Measurements from ENCODE around the gene DDIT4.
A peak's percentile ranks its signal among the peaks of the same experiment; 100 is the strongest.
"Not testable (repeated sequence)": the region's sequence is repeated elsewhere in the genome, so short reads cannot be mapped to it uniquely, and the experiment has no call there.

DDIT4 gene

GRCh38 chr10:72273410-72274212 is at the start of gene DDIT4:
Gene DDIT4 (plus strand): TSS chr10:72273924. CDS start chr10:72274217, 293 bp downstream.
- DNase-seq: peak; percentile 99

GRCh38 chr10:72224191-72224590 is 49.5 kb upstream of the DDIT4 start:
- not testable (repeated sequence) for DNase-seq

GRCh38 chr10:72226418-72227027 is 47.2 kb upstream of the DDIT4 start:
- DNase-seq: no peak

GRCh38 chr10:72227826-72228225 is 45.9 kb upstream of the DDIT4 start:
- no peak for DNase-seq

- DNase-seq: no peak
Measured at GRCh38 chr10:72228318-72228751, 45.4 kb upstream of the DDIT4 start.

- peak; percentile 64 for DNase-seq
Measured at GRCh38 chr10:72229261-72230251, 44.2 kb upstream of the DDIT4 start.

GRCh38 chr10:72233621-72234020 is 40.1 kb upstream of the DDIT4 start:
- DNase-seq: no peak

GRCh38 chr10:72234560-72235095 is 39.1 kb upstream of the DDIT4 start:
- DNase-seq: no peak

GRCh38 chr10:72235544-72236279 is 38.0 kb upstream of the DDIT4 start:
- DNase-seq: no peak

- no peak for DNase-seq
Measured at GRCh38 chr10:72238392-72239175, 35.1 kb upstream of the DDIT4 start.

GRCh38 chr10:72239409-72239808 is 34.3 kb upstream of the DDIT4 start:
- peak; percentile 57 for DNase-seq

- no peak for DNase-seq
Measured at GRCh38 chr10:72240371-72240770, 33.4 kb upstream of the DDIT4 start.

- no peak for DNase-seq
Measured at GRCh38 chr10:72241691-72242252, 32.0 kb upstream of the DDIT4 start.

GRCh38 chr10:72242675-72243074 is 31.0 kb upstream of the DDIT4 start:
- DNase-seq: peak; percentile 67

GRCh38 chr10:72243822-72244437 is 29.8 kb upstream of the DDIT4 start:
- no peak for DNase-seq

GRCh38 chr10:72244573-72245038 is 29.1 kb upstream of the DDIT4 start:
- no peak for DNase-seq

GRCh38 chr10:72245949-72246525 is 27.7 kb upstream of the DDIT4 start:
- DNase-seq: peak; percentile 63

GRCh38 chr10:72248468-72249151 is 25.1 kb upstream of the DDIT4 start:
- DNase-seq: no peak

GRCh38 chr10:72249176-72249862 is 24.4 kb upstream of the DDIT4 start:
- not testable (repeated sequence) for DNase-seq
